Peyer's patch (tissue), 4 donors: ENCODE measurements around the gene AFM.

Source experiments
- CTCF ChIP-seq, 6 experiments: fragments of 450-650 bp in 4 of 6; fragments of 200-600 bp in 2 of 6; sonication (generic) in 1 of 6; IDR thresholded peaks; one replicate each; pipeline ENCODE4 v1.5.1; 2017 to 2019; ENCODE audit warnings: antibody characterized with exemption in 6 of 6, mild to moderate bottlenecking in 3 of 6, moderate library complexity in 1 of 6
- POLR2A ChIP-seq, 2 donors: fragments of 450-650 bp; IDR thresholded peaks; one replicate each; pipeline ENCODE4 v1.5.1; 2017; ENCODE audit warnings: antibody characterized with exemption in 2 of 2, mild to moderate bottlenecking in 2 of 2, moderate library complexity in 2 of 2

DNA sequence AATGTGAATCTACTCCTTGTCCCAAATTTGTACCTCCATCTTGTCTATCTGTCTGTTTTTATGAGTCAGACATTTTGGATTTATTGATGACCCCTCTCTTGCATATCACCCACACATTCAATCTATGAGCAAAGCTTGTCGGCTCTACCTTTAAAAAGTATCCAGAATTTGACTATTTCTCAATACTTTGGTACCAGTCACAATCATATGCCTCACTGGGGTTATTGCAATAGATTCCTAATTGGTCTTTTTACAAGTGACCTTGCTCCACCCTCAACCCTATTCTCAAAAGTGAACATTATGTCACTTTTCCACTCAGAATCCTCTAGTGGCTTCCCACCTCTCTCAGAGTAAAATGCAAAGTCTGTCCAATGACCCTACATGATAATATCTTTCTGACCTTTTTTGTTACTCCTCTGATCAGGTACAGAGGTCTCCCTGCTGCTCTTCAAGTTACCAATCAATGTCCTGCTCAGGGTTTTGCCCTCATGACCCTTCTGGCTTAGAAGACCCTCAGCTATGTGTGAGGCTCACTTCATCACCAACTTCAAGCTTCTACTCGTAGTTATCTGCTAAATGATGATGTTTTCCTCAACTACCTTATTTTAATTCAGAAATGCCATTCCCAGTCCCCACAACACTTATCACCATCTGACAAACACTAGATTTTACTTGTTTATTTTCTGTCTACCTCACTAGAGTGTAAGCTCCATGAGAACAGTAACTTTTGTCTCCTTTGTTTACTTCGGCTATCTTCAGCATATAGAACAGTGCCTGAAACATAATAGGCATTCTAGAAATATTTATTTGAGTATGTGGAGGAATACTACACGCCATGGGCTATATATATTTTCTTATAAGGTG is 23.1 kb upstream of the AFM start:
- TF ChIP-seq CTCF (IDR thresholded peaks at IDR 0.05) (no peak), POLR2A (IDR thresholded peaks at IDR 0.05) (no peak)
